CMK (cell line): Measurements from ENCODE around the gene GOLGA8F.
"Not testable (repeated sequence)": the region's sequence is repeated elsewhere in the genome, so short reads cannot be mapped to it uniquely, and the experiment has no call there.

Experiments used
- DNase-seq: peaks from one replicate; pipeline ENCODE4 v3.0.0-alpha.2; 2010; ENCODE audit warnings: low read depth

GOLGA8F gene

GRCh38 chr15:28378364-28378763, at the start of gene GOLGA8F:
TSS of gene GOLGA8F (plus strand) at chr15:28378664. CDS start at chr15:28378762, 98 bp downstream.
- not testable (repeated sequence) for DNase-seq

GRCh38 chr15:28357984-28358383, 20.5 kb upstream of the GOLGA8F start, which contains the start of gene GOLGA6L24:
TSS of gene GOLGA6L24 (minus strand) at chr15:28358084. CDS start at chr15:28358023, 61 bp downstream.
- DNase-seq: not testable (repeated sequence)

GRCh38 chr15:28365502-28365901, 13.0 kb upstream of the GOLGA8F start:
- not testable (repeated sequence) for DNase-seq

GRCh38 chr15:28380053-28380452, 1.6 kb downstream of the GOLGA8F start:
- not testable (repeated sequence) for DNase-seq

GRCh38 chr15:28396022-28396421, 17.6 kb downstream of the GOLGA8F start:
- DNase-seq: not testable (repeated sequence)

GRCh38 chr15:28402774-28403435, 24.4 kb downstream of the GOLGA8F start:
- not testable (repeated sequence) for DNase-seq

- not testable (repeated sequence) for DNase-seq
These were observed 42.0 kb downstream of the GOLGA8F start for GRCh38 chr15:28420470-28420869.

GRCh38 chr15:28435594-28435993, 57.1 kb downstream of the GOLGA8F start:
- DNase-seq: not testable (repeated sequence)
